Type B pancreatic cell (in vitro differentiated cells): ENCODE measurements around the gene MMP25. TPM values are rescaled to one million over a fixed set of nuclear protein-coding genes. Genes with fewer than 3 reads are reported as not detected.

Experiments used
- DNase-seq: peaks from one replicate; pipeline ENCODE4 v3.0.0; 2021; ENCODE audit warnings: mixed read lengths; ENCODE audit not compliant: unreplicated experiment; ENCODE audit errors: extremely low spot score
- H3K27ac Mint-ChIP-seq: 2 replicates; pipeline ENCODE4 v1.8.0; 2021; ENCODE audit warnings: mild to moderate bottlenecking, mixed read lengths
- H3K27me3 Mint-ChIP-seq: 2 replicates; pipeline ENCODE4 v1.8.0; 2021; ENCODE audit warnings: mixed read lengths
- H3K36me3 Mint-ChIP-seq: 2 replicates; pipeline ENCODE4 v1.8.0; 2021; ENCODE audit warnings: mixed read lengths
- H3K4me1 Mint-ChIP-seq: one replicate; pipeline ENCODE4 v1.8.0; 2021; ENCODE audit warnings: mixed read lengths; ENCODE audit not compliant: unreplicated experiment
- H3K4me3 Mint-ChIP-seq: 2 replicates; pipeline ENCODE4 v1.8.0; 2021; ENCODE audit warnings: mild to moderate bottlenecking, mixed read lengths
- H3K9me3 Mint-ChIP-seq: 2 replicates; pipeline ENCODE4 v1.8.0; 2021; ENCODE audit warnings: mixed read lengths
- total RNA-seq: library from RNA; stranded (reverse); gene quantifications from 2 replicates; pipeline ENCODE4 v1.2.1, GENCODE V29; 2021; ENCODE audit warnings: low replicate concordance
- TF ChIP-seq, protein P1 (sequence below): fragments of 200-600 bp; sonication (generic); conservative IDR thresholded peaks from 2 replicates; pipeline ENCODE4 v1.5.0; 2021; ENCODE audit warnings: antibody characterized with exemption, mild to moderate bottlenecking

MMP25 gene
- total RNA-seq, 1 donor from 2014 or later: 0.14 TPM

DNA sequence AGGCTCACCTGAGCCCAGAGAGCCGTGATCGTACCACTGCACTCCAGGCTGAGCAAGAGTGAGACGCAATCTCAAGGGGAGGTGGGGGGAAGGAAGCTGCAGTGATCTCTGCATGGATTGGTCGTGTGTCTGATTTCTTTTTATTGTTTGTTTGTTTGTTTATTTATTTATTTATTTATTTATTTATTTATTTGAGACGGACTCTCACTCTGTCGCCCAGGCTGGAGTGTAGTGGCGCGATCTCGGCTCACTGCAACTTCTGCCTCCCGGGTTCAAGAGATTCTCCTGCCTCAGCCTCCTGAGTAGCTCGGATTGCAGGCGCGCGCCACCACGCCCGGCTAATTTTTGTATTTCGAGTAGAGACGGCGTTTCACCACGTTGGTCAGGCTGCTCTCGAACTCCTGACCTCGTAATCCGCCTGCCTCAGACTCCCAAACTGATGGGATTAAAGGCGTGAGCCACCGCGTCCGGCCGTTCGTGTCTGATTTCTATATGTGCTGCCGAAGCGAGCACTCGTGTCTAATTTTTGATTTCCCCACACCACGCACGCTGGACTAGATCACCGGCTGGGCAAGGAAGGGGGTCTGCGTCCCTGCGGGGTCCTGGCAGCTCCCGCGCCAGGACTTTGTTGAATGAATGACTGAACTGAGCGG is 26.6 kb upstream of the MMP25 start:
- H3K4me1 Mint-ChIP-seq: peaks cover 40% of the 10 kb centered on the region
- no peaks in the 10 kb centered on the region for H3K9me3 Mint-ChIP-seq

DNA sequence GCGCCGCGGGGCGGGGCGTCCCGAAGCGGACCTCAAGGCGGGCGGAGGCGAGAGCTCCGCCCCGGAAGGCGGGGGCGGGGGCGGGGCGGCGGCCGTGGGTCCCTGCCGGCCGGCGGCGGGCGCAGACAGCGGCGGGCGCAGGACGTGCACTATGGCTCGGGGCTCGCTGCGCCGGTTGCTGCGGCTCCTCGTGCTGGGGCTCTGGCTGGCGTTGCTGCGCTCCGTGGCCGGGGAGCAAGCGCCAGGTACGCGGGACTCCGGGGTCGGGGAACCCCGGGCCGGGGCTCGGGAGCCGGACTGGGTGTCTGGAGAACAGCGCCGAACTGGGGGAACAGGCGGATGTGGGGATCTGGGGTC is 26.1 kb upstream of the MMP25 start, which contains the start of gene TNFRSF12A:
Gene TNFRSF12A, plus strand, starts transcription at position 122 of the 357 bp plus-strand sequence. Its CDS starts 30 bp downstream, at position 152.
- Mint-ChIP-seq H3K4me3 (peak within 1 kb of the TSS; percentile 94), H3K27me3 (peaks cover 26% of the 10 kb centered on the region), H3K27ac (peak within 1 kb of the TSS; percentile 98), H3K36me3 (peaks cover 5% of the 10 kb centered on the region), H3K9me3 (no peaks in the 10 kb centered on the region), H3K4me1 (peaks cover 36% of the 10 kb centered on the region)
- no peak for DNase-seq
- TF ChIP-seq, protein P1, sequence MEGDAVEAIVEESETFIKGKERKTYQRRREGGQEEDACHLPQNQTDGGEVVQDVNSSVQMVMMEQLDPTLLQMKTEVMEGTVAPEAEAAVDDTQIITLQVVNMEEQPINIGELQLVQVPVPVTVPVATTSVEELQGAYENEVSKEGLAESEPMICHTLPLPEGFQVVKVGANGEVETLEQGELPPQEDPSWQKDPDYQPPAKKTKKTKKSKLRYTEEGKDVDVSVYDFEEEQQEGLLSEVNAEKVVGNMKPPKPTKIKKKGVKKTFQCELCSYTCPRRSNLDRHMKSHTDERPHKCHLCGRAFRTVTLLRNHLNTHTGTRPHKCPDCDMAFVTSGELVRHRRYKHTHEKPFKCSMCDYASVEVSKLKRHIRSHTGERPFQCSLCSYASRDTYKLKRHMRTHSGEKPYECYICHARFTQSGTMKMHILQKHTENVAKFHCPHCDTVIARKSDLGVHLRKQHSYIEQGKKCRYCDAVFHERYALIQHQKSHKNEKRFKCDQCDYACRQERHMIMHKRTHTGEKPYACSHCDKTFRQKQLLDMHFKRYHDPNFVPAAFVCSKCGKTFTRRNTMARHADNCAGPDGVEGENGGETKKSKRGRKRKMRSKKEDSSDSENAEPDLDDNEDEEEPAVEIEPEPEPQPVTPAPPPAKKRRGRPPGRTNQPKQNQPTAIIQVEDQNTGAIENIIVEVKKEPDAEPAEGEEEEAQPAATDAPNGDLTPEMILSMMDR: peak; percentile 30

More for the DNA sequence above, 26.6 kb upstream of the MMP25 start:
- TF ChIP-seq, protein P1: no peak
- H3K27ac Mint-ChIP-seq: peak overlapping the region; percentile 94
- peaks cover 5% of the 10 kb centered on the region for H3K36me3 Mint-ChIP-seq
- DNase-seq: no peak
- peak overlapping the region; percentile 94 for H3K4me3 Mint-ChIP-seq
- H3K27me3 Mint-ChIP-seq: peaks cover 31% of the 10 kb centered on the region

GRCh38 chr16:3020604-3021448 is 25.5 kb upstream of the MMP25 start:
- Mint-ChIP-seq H3K4me1 (peaks cover 36% of the 10 kb centered on the region), H3K27me3 (peaks cover 23% of the 10 kb centered on the region), H3K27ac (peak overlapping the region; percentile 98), H3K36me3 (peaks cover 5% of the 10 kb centered on the region), H3K9me3 (no peaks in the 10 kb centered on the region), H3K4me3 (peak overlapping the region; percentile 94)
- TF ChIP-seq, protein P1: no peak
- DNase-seq: no peak

GRCh38 chr16:3021449-3022207 is 24.7 kb upstream of the MMP25 start:
- peaks cover 5% of the 10 kb centered on the region for H3K36me3 Mint-ChIP-seq
- DNase-seq: peak; percentile 84
- H3K9me3 Mint-ChIP-seq: no peaks in the 10 kb centered on the region
- H3K27ac Mint-ChIP-seq: peak overlapping the region; percentile 98
- H3K4me3 Mint-ChIP-seq: peak overlapping the region; percentile 94
- H3K4me1 Mint-ChIP-seq: peaks cover 36% of the 10 kb centered on the region
- TF ChIP-seq, protein P1: peak; percentile 54
- H3K27me3 Mint-ChIP-seq: peaks cover 18% of the 10 kb centered on the region

DNA sequence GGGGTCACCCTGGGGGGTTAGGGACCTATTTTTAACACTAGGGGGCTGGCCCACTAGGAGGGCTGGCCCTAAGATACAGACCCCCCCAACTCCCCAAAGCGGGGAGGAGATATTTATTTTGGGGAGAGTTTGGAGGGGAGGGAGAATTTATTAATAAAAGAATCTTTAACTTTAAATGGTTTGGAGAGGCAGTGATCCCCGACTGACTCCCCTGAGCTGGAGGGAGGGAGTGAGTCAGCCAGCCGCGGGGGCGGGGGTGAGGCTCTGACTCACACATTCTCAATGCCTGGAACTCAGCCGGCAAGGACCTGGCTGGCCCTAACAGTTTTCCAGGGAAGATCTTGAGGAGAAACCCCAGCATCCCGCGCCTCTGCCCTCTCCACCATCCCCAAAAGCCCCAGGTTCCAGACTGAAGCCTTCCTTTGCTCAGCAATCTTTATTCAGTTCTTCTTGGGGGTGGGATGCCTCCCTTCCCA is 24.1 kb upstream of the MMP25 start:
- Mint-ChIP-seq H3K36me3 (peaks cover 5% of the 10 kb centered on the region), H3K27ac (peak overlapping the region; percentile 98), H3K4me1 (peaks cover 36% of the 10 kb centered on the region), H3K9me3 (no peaks in the 10 kb centered on the region), H3K4me3 (peak overlapping the region; percentile 94), H3K27me3 (peaks cover 13% of the 10 kb centered on the region)
- TF ChIP-seq, protein P1: no peak
- DNase-seq: no peak
